ENCODE results near the gene TXNDC8.

The TXNDC8 gene

GRCh38 chr9:110257097-110257841, 80.4 kb downstream of the TXNDC8 start:
- H3K4me1 Mint-ChIP-seq (ENCODE audit: low read depth in 2 of 2): peaks cover 25 to 26% of the 10 kb centered on the region in 2 donors
- H3K9me3 Mint-ChIP-seq: no peaks in the 10 kb centered on the region
- peak overlapping the region; percentile 90 to 92 for H3K27ac Mint-ChIP-seq
- DNase-seq: no peak
- H3K4me3 Mint-ChIP-seq: peak overlapping the region; percentile 88 to 93
- no peak for ATAC-seq (replicated peaks)
- no peaks in the 10 kb centered on the region for H3K27me3 Mint-ChIP-seq
- H3K36me3 Mint-ChIP-seq (ENCODE audit: insufficient read depth): peaks cover 5% of the 10 kb centered on the region

- no peaks in the 10 kb centered on the region for H3K27me3 Mint-ChIP-seq
- DNase-seq (peak; percentile 70 to 72 (median 71)), ATAC-seq (replicated peaks) (peak; percentile 75)
- peak within 1 kb of the TSS; percentile 88 to 93 for H3K4me3 Mint-ChIP-seq
- H3K9me3 Mint-ChIP-seq: no peaks in the 10 kb centered on the region
- peaks cover 25 to 26% of the 10 kb centered on the region in 2 donors for H3K4me1 Mint-ChIP-seq (ENCODE audit: low read depth in 2 of 2)
- H3K36me3 Mint-ChIP-seq (ENCODE audit: insufficient read depth): peaks cover 5% of the 10 kb centered on the region
- peak within 1 kb of the TSS; percentile 90 to 92 for H3K27ac Mint-ChIP-seq
Measured at GRCh38 chr9:110256380-110257096, 81.1 kb downstream of the TXNDC8 start, which contains the start of gene TXN. TSS of gene TXN (minus strand) at chr9:110256507. CDS start at chr9:110256435, 72 bp downstream.

- Mint-ChIP-seq H3K36me3 (ENCODE audit: insufficient read depth) (peaks cover 5% of the 10 kb centered on the region), H3K27me3 (no peaks in the 10 kb centered on the region), H3K4me1 (ENCODE audit: low read depth in 2 of 2) (peaks cover 25 to 26% of the 10 kb centered on the region in 2 donors), H3K27ac (peak overlapping the region; percentile 90 to 92), H3K4me3 (peak overlapping the region; percentile 88 to 93), H3K9me3 (no peaks in the 10 kb centered on the region)
- peak in 2 of 3 experiments; percentile 11 to 14 for DNase-seq
- ATAC-seq (replicated peaks): peak; percentile 32
Measured at GRCh38 chr9:110255463-110256379, 81.9 kb downstream of the TXNDC8 start.

- Mint-ChIP-seq H3K4me3 (peak overlapping the region; percentile 88 to 93), H3K36me3 (ENCODE audit: insufficient read depth) (peaks cover 5% of the 10 kb centered on the region), H3K9me3 (no peaks in the 10 kb centered on the region), H3K4me1 (ENCODE audit: low read depth in 2 of 2) (peaks cover 25 to 26% of the 10 kb centered on the region in 2 donors), H3K27me3 (no peaks in the 10 kb centered on the region), H3K27ac (peak overlapping the region; percentile 90 to 92)
- DNase-seq (no peak), ATAC-seq (replicated peaks) (no peak)
Measured at GRCh38 chr9:110255034-110255462, 82.6 kb downstream of the TXNDC8 start.

- no peak for DNase-seq
- H3K36me3 Mint-ChIP-seq (ENCODE audit: insufficient read depth): peaks cover 5% of the 10 kb centered on the region
Measured at GRCh38 chr9:110254500-110254899, 83.2 kb downstream of the TXNDC8 start.

More at GRCh38 chr9:110254500-110254899, 83.2 kb downstream of the TXNDC8 start:
- Mint-ChIP-seq H3K4me1 (ENCODE audit: low read depth in 2 of 2) (peaks cover 26% of the 10 kb centered on the region in 2 donors), H3K27me3 (no peaks in the 10 kb centered on the region), H3K9me3 (no peaks in the 10 kb centered on the region), H3K4me3 (peak overlapping the region; percentile 88 to 93), H3K27ac (peak overlapping the region; percentile 90 to 92)
- ATAC-seq (replicated peaks): no peak
